ENCODE data around the gene DNAH2. TPM values are rescaled to one million over a fixed set of nuclear protein-coding genes. Genes with fewer than 3 reads are reported as not detected.

The DNAH2 gene
- total and polyA plus RNA-seq, 2 of the 13 experiments (the other 11 are each of a cell fraction or from before 2014, with no cell fraction given): not detected

GRCh38 chr17:7818026-7818425 lies 100.5 kb downstream of the DNAH2 start:
- Histone ChIP-seq H3K27ac (ENCODE audit: extremely low read length, insufficient read depth, low read length) (no peak overlapping the region), H3K36me3 (replicated peaks in 1 of 2; ENCODE audit: control insufficient read depth in 1 of 2, insufficient read depth in 2 of 2, low read length in 2 of 2) (no peaks in the 10 kb centered on the region), H4K20me1 (ENCODE audit: insufficient read depth, low read length) (no peaks in the 10 kb centered on the region), H3K27me3 (ENCODE audit: control insufficient read depth in 1 of 2, insufficient read depth in 2 of 2, low read length in 2 of 2) (peaks cover 1 to 42% of the 10 kb centered on the region in 2 experiments; a peak in 4 of 5 replicates), H3K79me2 (ENCODE audit: insufficient read depth, low read length) (no peaks in the 10 kb centered on the region), H3K9ac (ENCODE audit: insufficient read depth, low read depth, low read length) (no peak overlapping the region), H2AFZ (ENCODE audit: low read length) (no peak overlapping the region), H3K4me1 (ENCODE audit: insufficient read depth, low read length) (no peaks in the 10 kb centered on the region), H3K9me3 (ENCODE audit: low read length) (no peaks in the 10 kb centered on the region), H3K4me2 (ENCODE audit: low read depth, low read length) (no peak overlapping the region), H3K4me3 (replicated peaks in 1 of 3; ENCODE audit: insufficient read depth in 1 of 3, low read depth in 2 of 3, low read length in 3 of 3) (no peak overlapping the region)
- in situ Hi-C loops (cut with HindIII; ENCODE audit: extremely low pct_ligation_motif_present, low pct_unique_long_range_greater_than_20kb) (no loop called here), intact Hi-C loops (cut with micrococcal nuclease; ENCODE audit: unreplicated experiment) (no loop called here)
- FAIRE-seq: no peak
- ChIA-PET POLR2A (no interaction called here), CTCF (ENCODE audit: low intra/inter-chr PET ratio, low total read pairs) (no interaction called here)
- no peak for DNase-seq (ENCODE audit: low spot score)
- WGBS (ENCODE audit: low lambda C conversion rate): 38% methylated on average over 7 of the region's 10 CpGs
- TF ChIP-seq ZNF431 (CRISPR knock-in tag; IDR thresholded peaks at IDR 0.05; ENCODE audit: borderline replicate concordance, low read depth): no peak
- TF ChIP-seq KAT7 (CRISPR knock-in tag; IDR thresholded peaks at IDR 0.05; ENCODE audit: borderline replicate concordance): no peak
- TF ChIP-seq, protein P1, sequence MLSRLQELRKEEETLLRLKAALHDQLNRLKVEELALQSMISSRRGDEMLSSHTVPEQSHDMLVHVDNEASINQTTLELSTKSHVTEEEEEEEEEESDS (CRISPR knock-in tag; IDR thresholded peaks at IDR 0.05; ENCODE audit: borderline replicate concordance): no peak
- TF ChIP-seq ATM (IDR thresholded peaks at IDR 0.05; ENCODE audit: borderline replicate concordance): no peak
- no peak for TF ChIP-seq EHMT2 (IDR thresholded peaks at IDR 0.05; ENCODE audit: borderline replicate concordance, low read depth, low read length)
- TF ChIP-seq, protein P2, sequence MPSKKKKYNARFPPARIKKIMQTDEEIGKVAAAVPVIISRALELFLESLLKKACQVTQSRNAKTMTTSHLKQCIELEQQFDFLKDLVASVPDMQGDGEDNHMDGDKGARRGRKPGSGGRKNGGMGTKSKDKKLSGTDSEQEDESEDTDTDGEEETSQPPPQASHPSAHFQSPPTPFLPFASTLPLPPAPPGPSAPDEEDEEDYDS (CRISPR knock-in tag; IDR thresholded peaks at IDR 0.05): no peak
- TF ChIP-seq HNRNPL (IDR thresholded peaks at IDR 0.05; ENCODE audit: low read depth, low read length): no peak
- TF ChIP-seq, protein P3, sequence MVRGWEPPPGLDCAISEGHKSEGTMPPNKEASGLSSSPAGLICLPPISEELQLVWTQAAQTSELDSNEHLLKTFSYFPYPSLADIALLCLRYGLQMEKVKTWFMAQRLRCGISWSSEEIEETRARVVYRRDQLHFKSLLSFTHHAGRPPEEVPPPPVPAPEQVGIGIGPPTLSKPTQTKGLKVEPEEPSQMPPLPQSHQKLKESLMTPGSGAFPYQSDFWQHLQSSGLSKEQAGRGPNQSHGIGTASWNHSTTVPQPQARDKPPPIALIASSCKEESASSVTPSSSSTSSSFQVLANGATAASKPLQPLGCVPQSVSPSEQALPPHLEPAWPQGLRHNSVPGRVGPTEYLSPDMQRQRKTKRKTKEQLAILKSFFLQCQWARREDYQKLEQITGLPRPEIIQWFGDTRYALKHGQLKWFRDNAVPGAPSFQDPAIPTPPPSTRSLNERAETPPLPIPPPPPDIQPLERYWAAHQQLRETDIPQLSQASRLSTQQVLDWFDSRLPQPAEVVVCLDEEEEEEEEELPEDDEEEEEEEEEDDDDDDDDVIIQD (CRISPR knock-in tag; IDR thresholded peaks at IDR 0.05; ENCODE audit: low read depth): no peak
- no peak for TF ChIP-seq MEF2D (CRISPR knock-in tag; IDR thresholded peaks at IDR 0.05)
- no peak for TF ChIP-seq SMC3 (IDR thresholded peaks at IDR 0.05; ENCODE audit: low read length)
- TF ChIP-seq CBX2 (IDR thresholded peaks at IDR 0.05; ENCODE audit: low read depth, low read length): no peak
- no peak for TF ChIP-seq CBX2 (CRISPR knock-in tag; IDR thresholded peaks at IDR 0.05; ENCODE audit: low read depth)
- TF ChIP-seq ZNF34 (CRISPR knock-in tag; IDR thresholded peaks at IDR 0.05; ENCODE audit: borderline replicate concordance): no peak
- TF ChIP-seq ZSCAN29 (CRISPR knock-in tag; conservative IDR thresholded peaks at IDR 0.05): no peak
- no peak for TF ChIP-seq ZNF75D (CRISPR knock-in tag; IDR thresholded peaks at IDR 0.05; ENCODE audit: borderline replicate concordance)
- TF ChIP-seq GTF2F1 (IDR thresholded peaks at IDR 0.05; ENCODE audit: low read length): no peak
- TF ChIP-seq TFDP1 (CRISPR knock-in tag; IDR thresholded peaks at IDR 0.05; ENCODE audit: borderline replicate concordance): no peak
- no peak for ATAC-seq
- no TSS peak for BruUV-seq (replicated peaks)
